ENCODE data around the gene SYT9.

DNA sequence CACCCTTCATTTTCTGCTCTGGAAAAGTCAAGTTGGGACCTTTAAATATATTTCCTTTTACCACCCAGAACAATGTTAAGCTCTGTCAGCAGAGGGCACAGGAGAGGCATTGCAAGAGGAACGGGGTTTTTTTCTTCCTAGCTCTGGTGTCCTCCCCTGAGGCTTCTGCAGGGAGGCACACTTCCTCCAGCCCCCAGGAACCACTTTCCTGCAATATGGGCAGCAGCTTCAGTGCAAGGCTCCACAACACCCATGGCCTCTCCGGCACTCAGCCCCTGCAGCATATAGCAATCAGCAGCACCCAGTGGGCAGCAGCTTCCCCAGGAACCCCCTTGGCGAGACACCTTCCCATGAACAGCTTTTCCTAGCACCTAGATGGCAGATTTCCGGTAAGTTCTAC lies 101.4 kb downstream of the SYT9 start:
- TF ChIP-seq POLR2AphosphoS5 (IDR thresholded peaks at IDR 0.05; ENCODE audit: borderline replicate concordance, low read depth, low read length) (no peak), EZH2 (IDR thresholded peaks at IDR 0.05) (no peak)
